Measurements from ENCODE around the gene PFAS.
"Not testable (repeated sequence)": the region's sequence is repeated elsewhere in the genome, so short reads cannot be mapped to it uniquely, and the experiment has no call there.

PFAS gene

GRCh38 chr17:8225813-8226535 is 23.1 kb upstream of the PFAS start:
- peak; percentile 71 to 84 for DNase-seq

DNA sequence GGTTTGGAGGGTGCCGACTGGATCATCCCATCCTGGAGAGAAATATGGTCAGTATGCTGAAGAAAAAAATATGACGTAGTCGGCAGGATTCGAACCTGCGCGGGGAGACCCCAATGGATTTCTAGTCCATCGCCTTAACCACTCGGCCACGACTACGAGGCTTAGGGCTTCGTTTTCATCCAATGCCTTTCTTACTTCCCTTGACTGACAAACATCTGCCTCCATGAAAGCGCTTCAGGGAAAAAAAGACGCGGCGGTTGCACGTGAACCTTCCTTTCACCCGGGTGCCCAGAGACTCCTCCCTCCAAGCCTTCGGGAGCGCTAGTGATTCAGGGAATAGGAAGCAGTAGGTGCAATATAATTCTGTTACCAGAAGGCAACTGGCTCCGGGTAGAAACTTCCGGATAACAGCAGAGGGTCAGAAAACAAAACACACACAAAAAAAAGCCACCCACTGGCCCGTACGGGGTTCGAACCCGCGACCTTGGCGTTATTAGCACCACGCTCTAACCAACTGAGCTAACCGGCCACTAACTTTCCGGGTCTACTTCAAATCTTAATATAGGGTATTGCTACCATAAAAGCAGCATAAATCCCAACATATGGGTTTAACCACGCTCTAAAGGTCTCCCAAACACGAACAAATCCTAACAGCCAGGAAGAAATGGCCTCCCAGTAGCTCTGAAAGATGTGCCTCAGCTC is 22.4 kb upstream of the PFAS start:
- DNase-seq = peak; percentile 43 to 56

- DNase-seq = no peak
Measured at GRCh38 chr17:8227238-8227581, 21.9 kb upstream of the PFAS start.

DNA sequence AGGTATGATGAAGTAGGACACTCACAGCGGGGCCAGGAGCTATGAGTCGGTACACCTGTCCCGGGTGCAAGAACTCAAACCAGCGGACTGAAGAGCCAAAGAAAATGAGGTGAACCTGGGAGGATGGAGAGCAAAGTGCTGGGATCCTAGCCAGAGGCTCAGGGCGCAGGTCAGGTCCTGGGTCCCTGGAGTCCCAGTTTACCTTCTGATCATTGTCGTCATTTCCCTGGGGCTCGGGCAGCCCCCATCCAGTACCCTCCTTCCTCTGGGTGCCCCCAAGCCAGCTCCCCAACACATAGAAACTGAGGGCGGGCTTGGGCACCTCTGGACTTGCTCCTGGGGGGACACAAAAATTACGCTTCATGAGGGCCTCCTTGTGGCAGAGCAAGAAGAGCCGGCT is 17.4 kb upstream of the PFAS start:
- DNase-seq = no peak

DNA sequence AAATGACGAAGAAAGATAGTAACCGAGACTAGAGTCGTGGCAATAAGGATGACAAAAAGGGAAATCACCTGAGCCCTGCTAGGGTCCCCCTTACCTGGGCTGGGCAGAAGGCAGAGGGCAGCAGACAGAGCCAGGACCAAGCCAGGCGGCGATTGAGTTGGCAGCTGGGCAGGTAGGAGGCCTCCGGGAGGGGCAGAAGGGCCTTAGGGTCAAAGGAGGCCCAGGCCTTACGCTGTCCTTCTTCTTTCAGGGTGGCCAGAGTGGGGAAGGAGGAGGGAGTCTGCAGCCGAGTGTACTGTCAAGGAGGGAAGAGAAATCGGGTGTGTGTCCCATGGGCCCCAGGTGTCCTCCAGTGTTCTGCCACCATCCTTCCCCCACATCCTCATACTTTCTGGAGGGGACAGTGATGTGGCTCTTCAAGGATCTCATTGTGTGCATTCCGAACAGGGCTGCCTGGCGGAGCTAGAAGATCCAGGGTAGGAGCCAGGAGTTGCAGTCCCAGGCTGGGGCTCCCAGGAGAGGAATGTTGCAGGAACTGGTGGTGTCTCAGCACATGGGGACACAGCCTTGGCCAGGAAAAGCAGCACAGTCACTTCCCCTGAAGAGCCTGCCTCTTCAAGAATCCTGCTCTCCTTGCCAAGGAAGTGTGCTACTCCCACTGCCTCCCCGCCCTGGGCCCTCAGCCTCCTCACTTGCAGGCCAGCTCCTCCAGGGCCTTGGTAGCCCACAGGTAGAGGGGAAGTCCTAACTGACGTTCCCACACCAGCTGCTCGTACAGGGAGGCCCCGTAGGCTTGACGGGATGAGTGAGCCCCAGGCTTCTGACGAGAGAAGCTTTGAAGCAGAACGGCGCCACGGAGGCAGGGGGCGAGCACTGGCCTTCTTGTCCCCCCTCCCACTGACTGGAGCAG is 14.5 kb upstream of the PFAS start:
- DNase-seq = no peak

DNA sequence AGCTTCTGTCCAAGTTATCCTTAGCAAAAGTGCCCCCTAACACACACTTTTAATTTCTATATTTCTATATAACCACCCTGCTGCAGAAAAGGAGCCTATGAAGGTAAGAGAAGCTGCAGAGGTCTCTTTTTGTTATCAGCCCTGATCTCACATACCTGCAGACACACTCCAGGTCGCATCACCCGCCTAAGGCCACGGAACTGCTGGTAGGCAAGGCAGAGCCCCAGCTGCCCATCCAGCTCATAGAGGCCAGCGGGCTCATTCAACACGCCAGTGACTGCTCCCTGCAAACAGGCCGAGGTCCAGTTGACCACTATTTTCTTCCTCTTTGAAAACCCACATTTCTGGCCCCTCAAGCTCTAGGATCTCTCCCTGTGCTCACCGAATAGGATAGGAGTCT is 13.4 kb upstream of the PFAS start:
- no peak for DNase-seq

DNA sequence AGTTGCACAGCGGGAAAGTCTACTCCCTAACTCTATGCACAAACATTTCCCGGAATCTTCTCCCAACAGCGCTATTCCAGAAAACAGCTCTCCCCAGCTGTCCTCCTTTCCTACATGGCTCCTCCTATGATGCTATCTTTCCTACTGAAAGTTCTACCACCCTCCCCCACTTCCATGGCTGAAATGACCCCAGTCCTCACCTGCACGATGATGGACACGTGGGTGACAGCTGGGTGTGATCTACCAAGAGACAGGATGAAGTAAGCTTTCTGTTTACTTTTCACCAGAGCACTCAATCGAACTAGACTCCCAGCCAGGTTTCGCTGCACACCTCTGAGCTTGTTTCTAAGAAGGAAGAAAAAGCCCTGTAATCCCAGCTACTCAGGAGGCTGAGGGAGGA is 11.9 kb upstream of the PFAS start:
- DNase-seq = no peak

- no peak for DNase-seq
Measured at GRCh38 chr17:8237886-8238285, 11.2 kb upstream of the PFAS start.

- DNase-seq = peak; percentile 12 to 46
Measured at GRCh38 chr17:8243827-8244226, 5.3 kb upstream of the PFAS start.

DNA sequence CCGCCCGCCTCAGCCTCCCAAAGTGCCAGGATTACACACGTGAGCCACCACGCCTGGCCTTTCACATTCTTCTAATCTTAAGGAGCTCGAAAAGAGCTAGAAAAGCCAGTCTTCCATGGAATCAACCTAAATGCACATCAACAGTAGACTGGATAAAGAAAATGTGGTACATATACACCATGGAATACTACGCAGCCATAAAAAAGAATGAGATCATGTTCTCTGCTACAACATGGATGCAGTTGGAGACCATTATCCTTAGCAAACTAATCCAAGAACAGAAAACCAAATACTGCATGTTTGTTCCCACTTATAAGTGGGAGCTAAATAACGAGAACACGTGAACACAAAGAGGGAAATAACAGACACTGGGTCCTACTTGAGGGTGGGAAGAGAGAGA is 4.3 kb upstream of the PFAS start:
- DNase-seq = no peak

DNA sequence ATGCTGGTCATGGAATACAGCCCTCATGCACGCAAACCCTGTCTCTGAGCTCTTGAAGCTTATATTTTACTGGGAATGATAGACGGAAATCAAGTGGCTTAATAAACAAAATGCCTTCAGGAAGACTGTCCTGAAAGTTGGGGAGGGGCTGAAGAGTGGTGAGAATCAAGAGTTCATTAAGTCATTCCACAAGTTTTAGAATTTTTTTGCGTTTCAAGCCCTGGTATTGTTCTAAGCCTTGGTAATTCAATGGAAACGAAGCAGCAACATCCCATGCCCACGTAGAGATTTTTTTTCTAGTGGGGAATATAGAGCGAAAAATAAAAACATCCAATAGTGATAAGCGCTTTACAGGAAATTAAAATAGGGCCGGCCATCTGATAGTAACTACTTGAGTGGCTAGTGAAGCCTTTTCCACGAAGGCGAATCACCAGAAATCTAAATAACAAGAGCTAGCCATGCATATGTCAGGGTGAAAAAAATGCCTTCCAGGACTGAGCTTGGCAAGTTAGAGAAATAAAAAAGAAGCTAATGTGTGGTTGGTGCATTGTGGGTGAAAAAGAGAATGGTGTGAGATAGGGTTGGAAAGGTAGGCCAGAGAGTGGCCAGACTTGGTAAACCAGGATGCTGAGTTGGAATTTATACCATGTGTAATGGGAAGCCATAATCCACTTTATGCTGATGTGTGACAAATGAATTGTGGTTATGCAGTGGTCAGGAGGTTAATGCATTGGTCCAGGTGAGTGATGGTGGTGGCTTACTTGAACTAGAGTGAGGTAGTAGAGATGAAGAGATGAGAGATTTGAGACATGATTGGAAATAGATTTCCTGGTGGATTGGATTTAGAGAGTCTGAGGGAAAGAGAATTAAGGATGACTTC is 772 bp downstream of the PFAS start:
- DNase-seq = no peak

DNA sequence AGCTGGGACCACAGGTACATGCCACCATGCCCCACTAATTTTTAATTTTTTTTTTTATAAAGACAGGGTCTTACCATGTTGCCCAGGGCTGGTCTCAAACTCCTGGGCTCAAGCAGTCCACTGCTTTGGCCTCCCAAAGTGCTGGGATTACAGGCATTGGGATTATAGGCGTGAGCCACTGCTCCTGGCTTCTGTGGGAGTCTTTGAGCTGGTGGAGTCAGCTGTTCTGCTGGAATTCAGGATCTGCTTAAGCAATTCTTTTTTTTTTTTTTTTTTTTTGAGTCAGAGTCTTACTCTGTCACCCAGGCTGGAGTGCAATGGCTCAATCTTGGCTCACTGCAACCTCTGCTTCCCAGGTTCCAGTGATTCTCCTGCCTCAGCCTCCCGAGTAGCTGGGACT is 2.3 kb downstream of the PFAS start:
- not testable (repeated sequence) for DNase-seq

- peak in 1 of 2 donors; percentile 28 for DNase-seq
Measured at GRCh38 chr17:8253801-8254200, 4.7 kb downstream of the PFAS start.

GRCh38 chr17:8254881-8255280 is 5.8 kb downstream of the PFAS start:
- no peak for DNase-seq

DNA sequence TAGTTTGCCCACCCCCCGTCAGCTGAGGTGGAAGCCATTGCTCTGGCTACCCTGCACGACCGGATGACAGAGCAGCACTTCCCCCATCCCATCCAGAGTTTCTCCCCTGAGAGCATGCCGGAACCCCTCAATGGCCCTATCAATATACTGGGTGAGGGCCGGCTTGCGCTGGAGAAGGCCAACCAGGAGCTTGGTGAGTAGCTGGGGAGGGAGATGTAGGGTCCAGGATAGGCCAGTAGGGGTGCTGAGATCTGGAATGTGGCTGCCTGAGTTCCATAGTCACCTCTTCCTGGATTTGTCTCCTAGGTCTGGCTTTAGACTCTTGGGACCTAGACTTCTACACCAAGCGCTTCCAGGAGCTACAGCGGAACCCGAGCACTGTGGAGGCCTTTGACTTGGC is 6.4 kb downstream of the PFAS start:
- no peak for DNase-seq

DNA sequence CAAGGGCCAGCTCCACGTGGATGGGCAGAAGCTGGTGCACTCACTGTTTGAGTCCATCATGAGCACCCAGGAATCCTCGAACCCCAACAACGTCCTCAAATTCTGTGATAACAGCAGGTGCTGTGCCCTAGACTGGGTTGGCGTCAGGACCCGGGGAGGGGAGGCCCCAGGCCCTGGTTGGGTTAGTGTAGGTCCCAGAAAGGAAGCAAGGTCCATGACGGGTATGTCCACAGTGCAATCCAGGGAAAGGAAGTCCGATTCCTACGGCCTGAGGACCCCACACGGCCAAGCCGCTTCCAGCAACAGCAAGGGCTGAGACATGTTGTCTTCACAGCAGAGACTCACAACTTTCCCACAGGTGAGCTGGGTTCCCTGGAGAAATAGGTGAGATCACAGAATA is 7.2 kb downstream of the PFAS start:
- no peak for DNase-seq

GRCh38 chr17:8256691-8257090 is 7.6 kb downstream of the PFAS start:
- no peak for DNase-seq

- no peak for DNase-seq
Measured at GRCh38 chr17:8257801-8258200, 8.7 kb downstream of the PFAS start.

GRCh38 chr17:8264320-8264719 is 15.2 kb downstream of the PFAS start:
- DNase-seq = no peak

- no peak for DNase-seq
Measured at GRCh38 chr17:8264836-8265542, 15.9 kb downstream of the PFAS start.

- no peak for DNase-seq
Measured at GRCh38 chr17:8266648-8267479, 17.8 kb downstream of the PFAS start.
